ENCODE data around the gene SLC22A16.
"Not testable (repeated sequence)": the region's sequence is repeated elsewhere in the genome, so short reads cannot be mapped to it uniquely, and the experiment has no call there.

SLC22A16 gene

GRCh38 chr6:110488606-110489190 lies 12.3 kb upstream of the SLC22A16 start:
- TF ChIP-seq ZFX (IDR thresholded peaks at IDR 0.05; ENCODE audit: borderline replicate concordance): no peak
- no peak for TF ChIP-seq CTCF (IDR thresholded peaks at IDR 0.05)
- no peak overlapping the region for H3K27ac ChIP-seq

- not testable (repeated sequence) for H3K27ac ChIP-seq
These were observed 11.6 kb upstream of the SLC22A16 start for GRCh38 chr6:110487968-110488381.

GRCh38 chr6:110486756-110487155 lies 10.3 kb upstream of the SLC22A16 start:
- H3K27ac ChIP-seq: no peak overlapping the region
- TF ChIP-seq ZFX (IDR thresholded peaks at IDR 0.05; ENCODE audit: borderline replicate concordance): no peak
- no peak for TF ChIP-seq CTCF (IDR thresholded peaks at IDR 0.05)

- H3K27ac ChIP-seq: no peak overlapping the region
- TF ChIP-seq ZFX (IDR thresholded peaks at IDR 0.05; ENCODE audit: borderline replicate concordance) (no peak), CTCF (IDR thresholded peaks at IDR 0.05) (no peak)
These were observed 9.1 kb upstream of the SLC22A16 start for GRCh38 chr6:110485491-110485890.

- H3K27ac ChIP-seq: no peak overlapping the region
- TF ChIP-seq ZFX (IDR thresholded peaks at IDR 0.05; ENCODE audit: borderline replicate concordance) (no peak), CTCF (IDR thresholded peaks at IDR 0.05) (no peak)
These were observed 7.9 kb upstream of the SLC22A16 start for GRCh38 chr6:110484321-110484720.

- no peak overlapping the region for H3K27ac ChIP-seq
- TF ChIP-seq CTCF (IDR thresholded peaks at IDR 0.05) (no peak), ZFX (IDR thresholded peaks at IDR 0.05; ENCODE audit: borderline replicate concordance) (no peak)
These were observed 6.5 kb upstream of the SLC22A16 start for GRCh38 chr6:110482774-110483400.

GRCh38 chr6:110481081-110481480 lies 4.7 kb upstream of the SLC22A16 start:
- H3K27ac ChIP-seq: no peak overlapping the region
- TF ChIP-seq ZFX (IDR thresholded peaks at IDR 0.05; ENCODE audit: borderline replicate concordance) (no peak), CTCF (IDR thresholded peaks at IDR 0.05) (no peak)

All from 22Rv1 (cell line).